Activated naive CD8-positive, alpha-beta T cell treated with anti-CD3 and anti-CD28 coated beads, Interleukin-2, amount 10 ng/mL, durations not matched to agents 7 days and 5 days (primary cell): ENCODE results near the gene GOLGA7B. TPM values are rescaled to one million over a fixed set of nuclear protein-coding genes. Genes with fewer than 3 reads are reported as not detected.
A peak's percentile ranks its signal among the peaks of the same experiment; 100 is the strongest.
"Not testable (repeated sequence)": the region's sequence is repeated elsewhere in the genome, so short reads cannot be mapped to it uniquely, and the experiment has no call there.

ENCODE experiments used
- ATAC-seq: fragments of 150-1000 bp; cut with Tn5 transposase; one replicate; pipeline ENCODE4 v1.10.0; 2021; ENCODE audit warnings: low read depth, moderate library complexity
- POLR2A ChIA-PET: fragments of 350-600 bp; sonication (Branson Sonifier 250); formaldehyde crosslinking; loops from one replicate; lab custom pipeline; 2021; ENCODE audit warnings: antibody characterized with exemption; lab: Charles Lee
- DNase-seq: peaks from one replicate; pipeline ENCODE4 v3.0.0; 2021
- H3K27ac Mint-ChIP-seq: one replicate; pipeline ENCODE4 v1.8.0; 2022; ENCODE audit warnings: mild to moderate bottlenecking, mixed read lengths
- H3K27me3 Mint-ChIP-seq: one replicate; pipeline ENCODE4 v1.8.0; 2022; ENCODE audit warnings: mild to moderate bottlenecking, moderate library complexity, mixed read lengths
- H3K36me3 Mint-ChIP-seq: one replicate; pipeline ENCODE4 v1.8.0; 2021; ENCODE audit warnings: mild to moderate bottlenecking, mixed read lengths
- H3K4me1 Mint-ChIP-seq: one replicate; pipeline ENCODE4 v1.8.0; 2021; ENCODE audit warnings: mixed read lengths
- H3K4me3 Mint-ChIP-seq: one replicate; pipeline ENCODE4 v1.8.0; 2022; ENCODE audit warnings: mild to moderate bottlenecking, moderate library complexity, mixed read lengths
- H3K9me3 Mint-ChIP-seq: one replicate; pipeline ENCODE4 v1.8.0; 2021; ENCODE audit warnings: mixed read lengths
- total RNA-seq, 2 experiments: library from RNA; stranded (reverse); gene quantifications; one replicate each; pipeline ENCODE4 v1.2.3, GENCODE V29; 2021

The GOLGA7B gene
- total RNA-seq, 2 experiments from 2014 or later, result 10.8 to 12.0 TPM

- Mint-ChIP-seq H3K27ac (no peak overlapping the region), H3K9me3 (no peaks in the 10 kb centered on the region), H3K27me3 (no peaks in the 10 kb centered on the region), H3K4me1 (peaks cover 16% of the 10 kb centered on the region), H3K36me3 (no peaks in the 10 kb centered on the region), H3K4me3 (no peak overlapping the region)
- DNase-seq, result no peak
- POLR2A ChIA-PET, result no interaction called here
- ATAC-seq, result no peak
These were observed 6.9 kb upstream of the GOLGA7B start for GRCh38 chr10:97842656-97843280.

GRCh38 chr10:97843281-97843671 lies 6.4 kb upstream of the GOLGA7B start:
- no peaks in the 10 kb centered on the region for H3K9me3 Mint-ChIP-seq
- POLR2A ChIA-PET, result no interaction called here
- H3K27me3 Mint-ChIP-seq, result no peaks in the 10 kb centered on the region
- ATAC-seq (no peak), DNase-seq (no peak)
- no peak overlapping the region for H3K27ac Mint-ChIP-seq
- peaks cover 16% of the 10 kb centered on the region for H3K4me1 Mint-ChIP-seq
- no peaks in the 10 kb centered on the region for H3K36me3 Mint-ChIP-seq
- H3K4me3 Mint-ChIP-seq, result no peak overlapping the region

GRCh38 chr10:97843972-97844371 lies 5.7 kb upstream of the GOLGA7B start:
- H3K4me3 Mint-ChIP-seq, H3K27me3 Mint-ChIP-seq, H3K9me3 Mint-ChIP-seq, H3K27ac Mint-ChIP-seq, POLR2A ChIA-PET, DNase-seq, H3K36me3 Mint-ChIP-seq, ATAC-seq: not testable (repeated sequence)
- peaks cover 20% of the 10 kb centered on the region for H3K4me1 Mint-ChIP-seq

- Mint-ChIP-seq H3K4me3 (no peak overlapping the region), H3K27me3 (no peaks in the 10 kb centered on the region), H3K36me3 (no peaks in the 10 kb centered on the region), H3K4me1 (peaks cover 23% of the 10 kb centered on the region), H3K9me3 (no peaks in the 10 kb centered on the region), H3K27ac (no peak overlapping the region)
- POLR2A ChIA-PET, result no interaction called here
- ATAC-seq, result no peak
- no peak for DNase-seq
These were observed 5.0 kb upstream of the GOLGA7B start for GRCh38 chr10:97844678-97845077.

- POLR2A ChIA-PET, result interaction anchor here (0.6 to 5.6 kb wide), 13 partner anchors 9 to 67 kb away, joined by 3 to 48 read pairs (median 6); no protein-coding TSS in a partner anchor
- H3K27ac Mint-ChIP-seq, result peak overlapping the region; percentile 89
- DNase-seq, result no peak
These were observed 448 bp upstream of the GOLGA7B start for GRCh38 chr10:97849103-97849686.

GRCh38 chr10:97850446-97850845 lies 803 bp downstream of the GOLGA7B start:
- H3K27me3 Mint-ChIP-seq, result no peaks in the 10 kb centered on the region
- H3K4me1 Mint-ChIP-seq, result peaks cover 38% of the 10 kb centered on the region
- H3K27ac Mint-ChIP-seq, result peak overlapping the region; percentile 87
- H3K9me3 Mint-ChIP-seq, result no peaks in the 10 kb centered on the region
- H3K36me3 Mint-ChIP-seq, result peaks cover 13% of the 10 kb centered on the region
- peak overlapping the region; percentile 86 for H3K4me3 Mint-ChIP-seq
- peak; percentile 17 for ATAC-seq
- POLR2A ChIA-PET, result interaction anchor here (1.0 to 5.6 kb wide), 8 partner anchors 11 to 69 kb away, joined by 3 to 48 read pairs (median 9); no protein-coding TSS in a partner anchor
- DNase-seq, result peak; percentile 46

More at GRCh38 chr10:97849103-97849686, 448 bp upstream of the GOLGA7B start:
- no peaks in the 10 kb centered on the region for H3K27me3 Mint-ChIP-seq
- H3K36me3 Mint-ChIP-seq, result peaks cover 13% of the 10 kb centered on the region
- H3K4me1 Mint-ChIP-seq, result peaks cover 33% of the 10 kb centered on the region
- peak; percentile 16 for ATAC-seq
- no peaks in the 10 kb centered on the region for H3K9me3 Mint-ChIP-seq
- H3K4me3 Mint-ChIP-seq, result peak overlapping the region; percentile 88

- DNase-seq (no peak), ATAC-seq (peak; percentile 51)
- POLR2A ChIA-PET, result interaction anchor here (1.3 to 5.6 kb wide), 4 partner anchors 18 to 70 kb away, joined by 5 to 48 read pairs (median 14); no protein-coding TSS in a partner anchor
- Mint-ChIP-seq H3K9me3 (no peaks in the 10 kb centered on the region), H3K4me1 (peaks cover 39% of the 10 kb centered on the region), H3K4me3 (peak overlapping the region; percentile 86), H3K27me3 (no peaks in the 10 kb centered on the region), H3K36me3 (peaks cover 16% of the 10 kb centered on the region), H3K27ac (peak overlapping the region; percentile 57)
These were observed 1.8 kb downstream of the GOLGA7B start for GRCh38 chr10:97851341-97852001.

GRCh38 chr10:97852277-97852676 lies 2.6 kb downstream of the GOLGA7B start:
- Mint-ChIP-seq H3K4me3 (peak overlapping the region; percentile 86), H3K27ac (peak overlapping the region; percentile 46), H3K4me1 (peaks cover 40% of the 10 kb centered on the region), H3K36me3 (peaks cover 20% of the 10 kb centered on the region), H3K27me3 (no peaks in the 10 kb centered on the region), H3K9me3 (no peaks in the 10 kb centered on the region)
- no peak for DNase-seq
- no peak for ATAC-seq
- POLR2A ChIA-PET, result interaction anchor here (5.6 kb wide), 1 partner anchor 55 kb away, joined by 48 read pairs; no protein-coding TSS in a partner anchor

- Mint-ChIP-seq H3K4me1 (peaks cover 43% of the 10 kb centered on the region), H3K27ac (no peak overlapping the region), H3K36me3 (peaks cover 20% of the 10 kb centered on the region), H3K27me3 (no peaks in the 10 kb centered on the region), H3K9me3 (no peaks in the 10 kb centered on the region), H3K4me3 (no peak overlapping the region)
- ATAC-seq, result no peak
- no peak for DNase-seq
- POLR2A ChIA-PET, result interaction anchor here (1.2 to 5.6 kb wide), 2 partner anchors 16 to 56 kb away, joined by 3 to 48 read pairs; no protein-coding TSS in a partner anchor
These were observed 3.3 kb downstream of the GOLGA7B start for GRCh38 chr10:97852840-97853405.

GRCh38 chr10:97854743-97855142 lies 5.1 kb downstream of the GOLGA7B start:
- no peaks in the 10 kb centered on the region for H3K9me3 Mint-ChIP-seq
- H3K27me3 Mint-ChIP-seq, result no peaks in the 10 kb centered on the region
- peaks cover 43% of the 10 kb centered on the region for H3K4me1 Mint-ChIP-seq
- H3K4me3 Mint-ChIP-seq, result no peak overlapping the region
- peaks cover 24% of the 10 kb centered on the region for H3K36me3 Mint-ChIP-seq
- ATAC-seq (no peak), DNase-seq (no peak)
- no peak overlapping the region for H3K27ac Mint-ChIP-seq
- POLR2A ChIA-PET, result no interaction called here

- ATAC-seq (peak; percentile 97), DNase-seq (no peak)
- Mint-ChIP-seq H3K36me3 (peaks cover 13% of the 10 kb centered on the region), H3K27ac (peak overlapping the region; percentile 26), H3K9me3 (no peaks in the 10 kb centered on the region), H3K27me3 (no peaks in the 10 kb centered on the region), H3K4me3 (peak overlapping the region; percentile 20), H3K4me1 (peaks cover 26% of the 10 kb centered on the region)
- POLR2A ChIA-PET, result interaction anchor here (0.8 to 1.2 kb wide), 4 partner anchors 8 to 62 kb away, joined by 3 to 6 read pairs (median 4); partner anchors contain the start of gene GOLGA7B
These were observed 8.4 kb downstream of the GOLGA7B start for GRCh38 chr10:97858001-97858439.

- ATAC-seq (no peak), DNase-seq (no peak)
- Mint-ChIP-seq H3K4me1 (peaks cover 20% of the 10 kb centered on the region), H3K27me3 (no peaks in the 10 kb centered on the region), H3K36me3 (peaks cover 27% of the 10 kb centered on the region), H3K27ac (peak overlapping the region; percentile 19), H3K9me3 (no peaks in the 10 kb centered on the region), H3K4me3 (no peak overlapping the region)
- POLR2A ChIA-PET, result interaction anchor here (0.7 to 1.6 kb wide), 2 partner anchors 11 to 66 kb away, joined by 3 to 6 read pairs; no protein-coding TSS in a partner anchor
These were observed 11.6 kb downstream of the GOLGA7B start for GRCh38 chr10:97861097-97861750.
